K562 (cell line): Measurements from ENCODE around the gene KNDC1.

ENCODE experiments used
- CHD2 ChIP-seq: IDR thresholded peaks from 2 replicates; pipeline ENCODE4 v1.6.1; 2011; ENCODE audit warnings: low read depth, low read length
- MAFK ChIP-seq: IDR thresholded peaks from 2 replicates; pipeline ENCODE4 v1.6.1; 2011; ENCODE audit warnings: low read length, improper control_type of control experiment
- SETDB1 ChIP-seq: IDR thresholded peaks from one replicate; pipeline ENCODE4 v1.6.1; 2012; ENCODE audit warnings: low read length, control low read depth, inconsistent platforms
- ZNF780A ChIP-seq: fragments of 250-450 bp; sonication (Bioruptor Pico); IDR thresholded peaks from 2 replicates; pipeline ENCODE4 v1.5.0; 2021; ENCODE audit warnings: mild to moderate bottlenecking
- TF ChIP-seq, protein P1 (sequence below): sonication (generic); formaldehyde crosslinking; IDR thresholded peaks from 2 replicates; pipeline ENCODE4 v1.9.0; 2022; ENCODE audit warnings: mild to moderate bottlenecking, missing genetic modification reagents

DNA sequence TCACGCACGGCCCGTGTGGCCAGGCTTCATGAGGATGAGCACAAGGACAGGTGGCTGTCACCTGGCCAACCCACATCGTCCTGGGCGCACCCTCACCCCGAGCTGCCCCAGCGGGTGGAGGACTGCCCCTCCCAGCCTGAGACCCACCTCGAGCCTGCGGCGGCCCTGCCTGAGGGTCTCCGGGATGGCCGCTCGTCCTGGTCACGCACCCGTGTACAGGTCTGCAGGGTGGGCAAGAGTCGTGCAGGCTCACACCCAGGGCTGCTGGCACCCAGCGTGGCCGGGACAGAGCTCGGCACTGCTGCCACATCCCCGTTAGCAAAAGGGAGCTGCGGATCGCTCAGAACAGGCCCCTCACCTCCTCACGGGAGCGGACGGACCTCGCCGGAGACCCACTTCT, 55.6 kb downstream of the KNDC1 start:
- TF ChIP-seq CHD2 (no peak), MAFK (no peak), SETDB1 (no peak), ZNF780A (CRISPR knock-in tag) (no peak)
- TF ChIP-seq, protein P1, sequence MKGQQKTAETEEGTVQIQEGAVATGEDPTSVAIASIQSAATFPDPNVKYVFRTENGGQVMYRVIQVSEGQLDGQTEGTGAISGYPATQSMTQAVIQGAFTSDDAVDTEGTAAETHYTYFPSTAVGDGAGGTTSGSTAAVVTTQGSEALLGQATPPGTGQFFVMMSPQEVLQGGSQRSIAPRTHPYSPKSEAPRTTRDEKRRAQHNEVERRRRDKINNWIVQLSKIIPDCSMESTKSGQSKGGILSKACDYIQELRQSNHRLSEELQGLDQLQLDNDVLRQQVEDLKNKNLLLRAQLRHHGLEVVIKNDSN (CRISPR knock-in tag) = no peak
